SK-N-SH (cell line): Measurements from ENCODE around the gene PRKD2. TPM values are rescaled to one million over a fixed set of nuclear protein-coding genes. Genes with fewer than 3 reads are reported as not detected.

ENCODE experiments used
- CTCF ChIA-PET: fragments of 300-600, 350-600 bp; formaldehyde crosslinking; extraction: SDS; loops from one replicate; lab custom pipeline; 2021; lab: Yijun Ruan, JAX
- POLR2A ChIA-PET: fragments of 350-600 bp; sonication (Branson Sonifier 250); formaldehyde crosslinking; extraction: SDS; loops from one replicate; lab custom pipeline; 2020; ENCODE audit warnings: antibody characterized with exemption, inconsistent platforms; lab: Yijun Ruan, JAX
- DNase-seq: peaks from one replicate; pipeline ENCODE4 v3.0.0; 2012
- H2AFZ ChIP-seq: fragments of 200-600 bp; sonication (generic); 2 replicates; pipeline ENCODE4 v1.8.1; 2016; ENCODE audit warnings: antibody characterized with exemption, mild to moderate bottlenecking, low read depth
- H3F3A ChIP-seq: fragments of 200-600 bp; sonication (generic); replicated peaks from 2 replicates; pipeline ENCODE3; 2016; ENCODE audit warnings: antibody characterized with exemption, mild to moderate bottlenecking; ENCODE audit not compliant: insufficient read depth
- H3K27ac ChIP-seq, 2 experiments: fragments of 200-500 bp in 1 of 2; fragments of 200-600 bp in 1 of 2; sonication (Bioruptor generic) in 1 of 2; sonication (generic), shearing (Covaris generic) in 1 of 2; 2 replicates each; pipeline versions ENCODE4 v1.5.1 to v1.6.1; 2014 to 2016; ENCODE audit warnings: low read depth in 2 of 2, inconsistent platforms in 1 of 2, low read length in 1 of 2, mild to moderate bottlenecking in 1 of 2, mixed read lengths in 1 of 2
- H3K27me3 ChIP-seq: fragments of 200-600 bp; sonication (generic), shearing (Covaris generic); 2 replicates; pipeline ENCODE4 v1.6.1; 2016; ENCODE audit warnings: mixed run types; ENCODE audit not compliant: insufficient read depth
- H3K36me3 ChIP-seq, 2 experiments: fragments of 200-500 bp in 1 of 2; fragments of 200-600 bp in 1 of 2; sonication (Bioruptor generic) in 1 of 2; sonication (generic) in 1 of 2; replicated peaks in 1 of 2; 2 replicates each; pipeline versions ENCODE3 to v1.5.1; 2014 to 2016; ENCODE audit warnings: low read length in 1 of 2, mild to moderate bottlenecking in 1 of 2; ENCODE audit not compliant: insufficient read depth in 2 of 2, control insufficient read depth in 1 of 2
- H3K4me1 ChIP-seq, 2 experiments: fragments of 200-500 bp in 1 of 2; fragments of 200-600 bp in 1 of 2; sonication (Bioruptor generic) in 1 of 2; sonication (generic), shearing (Covaris generic) in 1 of 2; 2 replicates each; pipeline versions ENCODE4 v1.5.1 to v1.6.1; 2014 to 2016; ENCODE audit warnings: low read depth in 1 of 2, low read length in 1 of 2, mixed run types in 1 of 2; ENCODE audit not compliant: insufficient read depth in 2 of 2, control insufficient read depth in 1 of 2
- H3K4me2 ChIP-seq: fragments of 200-600 bp; sonication (generic), shearing (Covaris generic); 2 replicates; pipeline ENCODE4 v1.6.1; 2017; ENCODE audit warnings: mixed run types
- H3K4me3 ChIP-seq, 2 experiments: fragments of 200-500 bp in 1 of 2; fragments of 200-600 bp in 1 of 2; sonication (Bioruptor generic) in 1 of 2; sonication (generic), shearing (Covaris generic) in 1 of 2; 2 replicates each; pipeline versions ENCODE4 v1.5.1 to v1.8.1; 2014 to 2016; ENCODE audit warnings: low read depth in 2 of 2, inconsistent platforms in 1 of 2, low read length in 1 of 2, mild to moderate bottlenecking in 1 of 2, mixed read lengths in 1 of 2, moderate library complexity in 1 of 2
- H3K79me2 ChIP-seq: fragments of 200-600 bp; sonication (generic); 2 replicates; pipeline ENCODE4 v1.8.1; 2017; ENCODE audit warnings: mild to moderate bottlenecking; ENCODE audit not compliant: insufficient read depth
- H3K9ac ChIP-seq: fragments of 200-600 bp; sonication (generic); 2 replicates; pipeline ENCODE4 v1.6.1; 2017; ENCODE audit warnings: mixed run types
- H3K9me2 ChIP-seq: fragments of 200-600 bp; sonication (generic); 2 replicates; pipeline ENCODE4 v1.6.1; 2017; ENCODE audit warnings: mixed run types
- H3K9me3 ChIP-seq: fragments of 200-600 bp; sonication (generic); 2 replicates; pipeline ENCODE4 v1.6.1; 2017; ENCODE audit warnings: mixed run types, mild to moderate bottlenecking, moderate library complexity
- H4K20me1 ChIP-seq: fragments of 200-600 bp; sonication (generic); 2 replicates; pipeline ENCODE4 v1.6.1; 2017; ENCODE audit warnings: mild to moderate bottlenecking, mixed run types; ENCODE audit not compliant: insufficient read depth
- CTCF ChIP-seq: fragments of 200-600 bp; sonication (generic); IDR thresholded peaks from 2 replicates; pipeline ENCODE4 v1.6.1; 2017; ENCODE audit warnings: antibody characterized with exemption, mild to moderate bottlenecking, moderate library complexity
- EZH2phosphoT487 ChIP-seq: fragments of 200-600 bp; sonication (generic); IDR thresholded peaks from 2 replicates; pipeline ENCODE4 v1.6.1; 2017; ENCODE audit warnings: low read depth, mixed run types, mild to moderate bottlenecking, antibody characterized with exemption, moderate library complexity, borderline replicate concordance
- GABPA ChIP-seq: IDR thresholded peaks from 2 replicates; pipeline ENCODE4 v1.4.0; 2012; ENCODE audit warnings: low read depth, mild to moderate bottlenecking
- GATA2 ChIP-seq: sonication (generic); formaldehyde crosslinking; IDR thresholded peaks from 2 replicates; pipeline ENCODE4 v1.5.0; 2020; ENCODE audit warnings: mild to moderate bottlenecking, missing genetic modification reagents
- IRF3 ChIP-seq: fragments of 150-350 bp; IDR thresholded peaks from 2 replicates; pipeline ENCODE4 v1.6.1; 2016; ENCODE audit warnings: mild to moderate bottlenecking, low read depth, low read length
- MXI1 ChIP-seq: IDR thresholded peaks from 2 replicates; pipeline ENCODE4 v1.6.1; 2012; ENCODE audit warnings: mild to moderate bottlenecking, low read depth, low read length, improper control_type of control experiment
- POLR2AphosphoS5 ChIP-seq: IDR thresholded peaks from 2 replicates; pipeline ENCODE4 v1.6.1; 2012; ENCODE audit warnings: low read depth, low read length
- RAD21 ChIP-seq: IDR thresholded peaks from 2 replicates; pipeline ENCODE4 v1.6.1; 2012; ENCODE audit warnings: mild to moderate bottlenecking, low read length
- RCOR1 ChIP-seq: fragments of 150-350 bp; IDR thresholded peaks from 2 replicates; pipeline ENCODE4 v1.6.1; 2017; ENCODE audit warnings: antibody characterized with exemption, low read length
- REST ChIP-seq: IDR thresholded peaks from 2 replicates; pipeline ENCODE4 v1.6.1; 2012; ENCODE audit warnings: mild to moderate bottlenecking, low read depth, low read length, moderate library complexity
- RFX5 ChIP-seq: IDR thresholded peaks from 2 replicates; pipeline ENCODE4 v1.6.1; 2012; ENCODE audit warnings: mild to moderate bottlenecking, improper control_type of control experiment, low read length
- RXRA ChIP-seq: IDR thresholded peaks from 2 replicates; pipeline ENCODE4 v1.4.0; 2012; ENCODE audit warnings: low read depth, mild to moderate bottlenecking, borderline replicate concordance
- SIN3A ChIP-seq: IDR thresholded peaks from 2 replicates; pipeline ENCODE4 v1.6.1; 2012; ENCODE audit warnings: low read depth, mild to moderate bottlenecking, low read length, moderate library complexity, borderline replicate concordance
- SMC3 ChIP-seq: IDR thresholded peaks from 2 replicates; pipeline ENCODE4 v1.6.1; 2012; ENCODE audit warnings: low read depth, low read length, improper control_type of control experiment
- TCF12 ChIP-seq: IDR thresholded peaks from 2 replicates; pipeline ENCODE4 v1.4.0; 2012
- TEAD4 ChIP-seq: IDR thresholded peaks from 2 replicates; pipeline ENCODE4 v1.4.0; 2012; ENCODE audit warnings: mild to moderate bottlenecking, borderline replicate concordance; ENCODE audit not compliant: insufficient read depth
- USF2 ChIP-seq: fragments of 150-350 bp; IDR thresholded peaks from 2 replicates; pipeline ENCODE4 v1.6.1; 2017; ENCODE audit warnings: antibody characterized with exemption, low read length, low read depth, borderline replicate concordance
- YY1 ChIP-seq: IDR thresholded peaks from 2 replicates; pipeline ENCODE4 v1.4.0; 2012; ENCODE audit warnings: low read depth, mild to moderate bottlenecking
- whole genome bisulfite sequencing: methylation state at CpG from one replicate; pipeline ENCODE4 v1.1.6; 2017; ENCODE audit warnings: low lambda C conversion rate; 5-methylcytosine and 5-hydroxymethylcytosine counted together
- polyA plus RNA-seq, 3 experiments: library from polyadenylated mRNA; depleted of rRNA; stranded (reverse); fragments of >200 nt; gene quantifications; 2 replicates each; pipeline ENCODE4 v1.2.3, GENCODE V29; 2012
- TF ChIP-seq, protein P1 (sequence below): IDR thresholded peaks from 2 replicates; pipeline ENCODE4 v1.4.0; 2012; ENCODE audit warnings: low read depth

Gene PRKD2
- polyA plus RNA-seq, 1 of the 3 experiments (the other 2 are of a cell fraction), result 21.4 TPM

DNA sequence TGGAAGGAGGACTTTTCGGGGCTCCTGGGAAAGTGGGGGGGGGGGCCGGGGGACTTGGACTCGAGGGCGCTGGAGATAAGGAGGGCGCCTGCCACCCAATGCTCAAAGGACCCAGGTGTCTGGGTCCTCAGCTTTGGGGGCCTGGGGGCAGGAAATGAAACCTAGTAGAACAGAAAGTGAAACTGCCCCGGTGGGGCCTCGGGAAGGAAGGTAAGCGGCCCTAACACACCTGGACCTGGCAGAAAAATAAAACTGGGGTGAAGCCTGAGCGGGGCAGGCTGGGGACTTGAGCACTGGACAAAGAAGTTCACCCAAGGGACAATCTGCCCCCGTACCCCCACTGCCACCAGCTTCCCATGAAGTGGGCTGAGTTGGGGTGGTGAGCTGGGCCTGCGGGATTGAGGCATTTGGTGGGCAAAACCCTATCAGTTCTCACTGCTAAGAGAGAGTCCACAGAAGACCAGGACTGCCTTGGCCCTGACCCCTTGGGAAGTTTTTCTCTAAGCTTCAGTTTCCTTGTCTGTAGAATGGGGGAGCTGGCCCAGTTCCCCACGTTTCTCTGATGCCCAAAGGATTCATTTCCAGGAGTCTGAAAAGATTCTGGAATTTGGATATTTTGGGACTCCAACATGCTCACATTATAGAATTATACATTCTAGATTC is 2.3 kb downstream of the PRKD2 start:
- H3K4me1 ChIP-seq, result peaks cover 0 to 19% of the 10 kb centered on the region in 2 experiments; a peak in 2 of 4 replicates
- no peaks in the 10 kb centered on the region for H3K9me3 ChIP-seq
- no peak for DNase-seq
- TF ChIP-seq, protein P1, sequence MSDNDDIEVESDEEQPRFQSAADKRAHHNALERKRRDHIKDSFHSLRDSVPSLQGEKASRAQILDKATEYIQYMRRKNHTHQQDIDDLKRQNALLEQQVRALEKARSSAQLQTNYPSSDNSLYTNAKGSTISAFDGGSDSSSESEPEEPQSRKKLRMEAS, result no peak
- TF ChIP-seq CTCF (no peak), IRF3 (no peak), YY1 (no peak), RCOR1 (no peak), EZH2phosphoT487 (no peak), REST (no peak), RFX5 (no peak), POLR2AphosphoS5 (no peak), GATA2 (CRISPR knock-in tag) (no peak), MXI1 (no peak), USF2 (no peak), TEAD4 (no peak), RAD21 (no peak), SMC3 (no peak), GABPA (no peak), SIN3A (no peak), TCF12 (no peak), RXRA (no peak)
- peak overlapping the region; percentile 78 for H3K9ac ChIP-seq
- peaks cover 3 to 9% of the 10 kb centered on the region in 2 experiments for H3K36me3 ChIP-seq
- H3K27ac ChIP-seq, result peak overlapping the region; percentile 79 to 91
- no peaks in the 10 kb centered on the region for H3K9me2 ChIP-seq
- H3K4me2 ChIP-seq, result peak overlapping the region; percentile 91
- H3K79me2 ChIP-seq, result peaks cover 50% of the 10 kb centered on the region
- ChIA-PET POLR2A (interaction anchor here (0.6 to 1.2 kb wide), 5 partner anchors 10 to 1998 kb away, joined by 3 to 6 read pairs (median 3); partner anchors contain the start of gene CALM3), CTCF (interaction anchor here (0.6 to 8.4 kb wide), 13 partner anchors 11 to 322 kb away, joined by 3 to 58 read pairs (median 4); partner anchors contain the start of gene DACT3)
- H2AFZ ChIP-seq, result no peak overlapping the region
- WGBS, result 6% methylated on average over 11 of the region's 12 CpGs
- H3K4me3 ChIP-seq, result peak overlapping the region; percentile 85 to 88
- H3K27me3 ChIP-seq, result no peaks in the 10 kb centered on the region
- no peaks in the 10 kb centered on the region for H4K20me1 ChIP-seq
- peaks cover 22% of the 10 kb centered on the region for H3F3A ChIP-seq
